GM18861 (cell line): ENCODE measurements around the gene HPCAL1.

ENCODE experiments used
- ATAC-seq: cut with Tn5 transposase; IDR thresholded peaks from one replicate; pipeline ENCODE4 v1.9.1; 2021; ENCODE audit not compliant: unreplicated experiment

The HPCAL1 gene

GRCh38 chr2:10332402-10333246 lies 29.9 kb downstream of the HPCAL1 start:
- no peak for ATAC-seq

- ATAC-seq: no peak
Measured at GRCh38 chr2:10333247-10333613, 30.5 kb downstream of the HPCAL1 start.

- ATAC-seq: no peak
Measured at GRCh38 chr2:10333966-10334365, 31.3 kb downstream of the HPCAL1 start.

GRCh38 chr2:10335046-10335840 lies 32.5 kb downstream of the HPCAL1 start:
- no peak for ATAC-seq

- ATAC-seq: no peak
Measured at GRCh38 chr2:10336283-10336682, 33.6 kb downstream of the HPCAL1 start.

- no peak for ATAC-seq
Measured at GRCh38 chr2:10337449-10338269, 35.0 kb downstream of the HPCAL1 start.

GRCh38 chr2:10338270-10339188 lies 35.8 kb downstream of the HPCAL1 start:
- no peak for ATAC-seq

- ATAC-seq: no peak
Measured at GRCh38 chr2:10339647-10340592, 37.2 kb downstream of the HPCAL1 start.

GRCh38 chr2:10340593-10340975 lies 37.9 kb downstream of the HPCAL1 start:
- no peak for ATAC-seq

GRCh38 chr2:10341193-10341592 lies 38.5 kb downstream of the HPCAL1 start:
- ATAC-seq: no peak

- ATAC-seq: no peak
Measured at GRCh38 chr2:10342245-10342951, 39.7 kb downstream of the HPCAL1 start.

GRCh38 chr2:10343191-10343590 lies 40.5 kb downstream of the HPCAL1 start:
- ATAC-seq: no peak

- ATAC-seq: no peak
Measured at GRCh38 chr2:10343658-10344057, 41.0 kb downstream of the HPCAL1 start.

- no peak for ATAC-seq
Measured at GRCh38 chr2:10344105-10345066, 41.7 kb downstream of the HPCAL1 start.

- ATAC-seq: no peak
Measured at GRCh38 chr2:10345126-10345525, 42.4 kb downstream of the HPCAL1 start.

- no peak for ATAC-seq
Measured at GRCh38 chr2:10345813-10346212, 43.1 kb downstream of the HPCAL1 start.

- ATAC-seq: no peak
Measured at GRCh38 chr2:10346929-10347561, 44.3 kb downstream of the HPCAL1 start.
